GM19035 (cell line): Measurements from ENCODE around the gene RHOT1.
"Not testable (repeated sequence)": the region's sequence is repeated elsewhere in the genome, so short reads cannot be mapped to it uniquely, and the experiment has no call there.

Source experiments
- ATAC-seq: cut with Tn5 transposase; IDR thresholded peaks from one replicate; pipeline ENCODE4 v1.9.1; 2021; ENCODE audit not compliant: unreplicated experiment

RHOT1 gene

DNA sequence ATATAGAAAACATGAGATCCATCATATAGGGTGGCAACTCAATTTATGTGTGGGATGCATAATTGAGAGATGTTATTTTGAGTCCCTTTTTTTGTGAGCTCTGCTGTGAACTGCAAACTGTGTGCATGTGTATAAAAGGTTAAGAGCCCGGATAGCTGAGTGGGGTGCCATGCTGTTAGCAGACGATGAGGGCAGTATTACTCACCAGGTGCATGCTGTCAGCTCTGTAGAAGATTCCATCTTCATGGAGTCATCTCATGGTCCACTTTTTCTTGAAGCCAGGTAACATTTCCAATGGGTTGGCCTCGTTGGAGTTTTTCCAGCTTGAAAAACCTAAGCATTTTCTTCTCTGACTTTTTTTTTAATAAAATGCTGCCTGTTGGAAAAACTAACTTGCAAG is 80.3 kb downstream of the RHOT1 start:
- no peak for ATAC-seq

DNA sequence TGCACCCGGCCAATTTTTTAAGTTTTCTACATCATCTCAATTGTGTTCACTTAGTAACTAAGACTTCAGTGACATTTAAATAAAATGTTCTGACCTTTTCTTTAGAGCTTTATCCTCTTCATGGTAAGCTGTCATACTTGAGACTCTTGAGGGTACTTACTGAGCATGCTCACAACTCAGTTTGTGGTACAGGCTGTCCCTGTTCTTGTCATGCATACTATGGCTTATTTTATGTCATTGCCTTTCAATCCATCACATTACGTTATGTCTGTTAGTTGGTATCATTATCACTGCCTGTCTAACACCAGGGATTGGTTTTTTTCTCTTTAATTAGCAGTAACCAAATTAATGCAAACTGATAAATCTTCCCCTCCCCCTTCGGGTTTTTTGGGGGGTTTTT is 81.4 kb downstream of the RHOT1 start:
- ATAC-seq = no peak

DNA sequence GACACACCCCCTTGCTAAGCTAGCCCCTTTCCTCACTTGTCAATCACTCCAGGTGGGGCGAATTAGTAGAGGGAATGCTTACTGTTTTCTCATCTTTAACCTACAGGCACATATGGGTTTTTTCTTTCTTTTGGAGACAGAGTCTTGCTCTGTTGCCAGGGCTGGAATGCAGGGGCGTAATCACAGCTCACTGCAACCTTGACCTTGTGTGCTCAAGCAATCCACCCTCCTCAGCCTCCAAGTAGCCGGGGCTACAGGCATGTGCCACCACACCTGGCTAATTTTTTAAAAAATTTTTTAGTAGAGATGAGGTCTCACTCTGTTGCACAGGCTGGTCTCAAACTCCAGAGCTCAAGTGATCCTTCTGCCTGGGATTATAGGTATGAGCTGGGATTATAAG is 84.6 kb downstream of the RHOT1 start:
- no peak for ATAC-seq

DNA sequence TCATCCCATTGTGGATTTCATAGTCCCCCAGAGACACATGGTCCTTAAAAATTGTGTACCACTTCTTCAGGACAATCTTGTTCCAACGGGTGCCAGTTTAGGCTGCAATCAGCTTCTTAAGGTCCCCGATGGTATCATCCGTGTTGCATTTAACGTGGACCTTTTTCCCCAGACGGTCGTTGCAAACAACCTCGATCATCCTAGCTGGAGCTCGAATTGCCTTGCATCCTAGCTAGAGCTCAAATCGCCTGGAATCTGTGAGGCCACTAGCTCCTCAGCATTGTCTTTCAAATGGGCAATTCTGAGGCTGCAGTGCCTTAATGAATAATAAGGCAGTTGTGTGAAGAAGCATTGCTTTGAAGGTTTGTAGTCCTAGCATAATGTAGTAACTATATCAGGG is 85.6 kb downstream of the RHOT1 start:
- no peak for ATAC-seq

DNA sequence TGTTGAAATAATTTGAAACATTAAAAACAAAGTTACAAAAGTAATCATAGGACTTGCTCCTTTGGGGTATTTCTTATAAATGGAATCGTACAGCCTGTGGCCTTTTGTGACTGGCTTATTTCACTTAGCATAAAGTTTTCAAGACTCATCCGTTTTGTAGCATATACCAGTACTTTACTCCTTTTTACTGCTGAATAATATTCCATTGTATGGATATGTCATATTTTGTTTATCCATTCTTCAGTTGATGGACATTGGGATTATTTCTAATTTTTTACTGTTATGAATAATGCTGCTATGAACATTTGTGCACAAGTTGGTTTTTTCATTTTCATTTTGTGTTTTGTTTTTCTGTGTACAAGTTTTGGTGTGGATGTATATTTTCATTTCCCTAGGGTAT is 93.3 kb downstream of the RHOT1 start:
- no peak for ATAC-seq

DNA sequence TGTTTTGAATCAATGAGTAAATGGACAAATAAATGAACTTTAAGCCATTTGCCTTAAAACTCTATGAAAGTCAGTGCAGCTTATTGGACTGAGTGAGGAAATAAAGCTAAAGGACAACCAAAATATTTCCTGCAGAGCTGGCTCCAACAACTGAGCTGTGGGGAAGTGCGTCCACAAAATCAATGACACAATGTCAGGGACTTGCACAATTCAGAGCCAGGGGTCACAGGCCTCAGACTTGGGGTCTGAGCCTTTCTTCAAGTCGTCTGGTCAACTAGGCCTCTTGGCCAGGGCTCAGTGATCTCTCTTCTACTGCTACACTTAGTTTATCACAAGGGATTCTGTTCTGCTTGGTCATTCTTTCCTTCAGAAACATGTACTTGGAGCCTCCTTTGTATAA is 97.2 kb downstream of the RHOT1 start:
- no peak for ATAC-seq

DNA sequence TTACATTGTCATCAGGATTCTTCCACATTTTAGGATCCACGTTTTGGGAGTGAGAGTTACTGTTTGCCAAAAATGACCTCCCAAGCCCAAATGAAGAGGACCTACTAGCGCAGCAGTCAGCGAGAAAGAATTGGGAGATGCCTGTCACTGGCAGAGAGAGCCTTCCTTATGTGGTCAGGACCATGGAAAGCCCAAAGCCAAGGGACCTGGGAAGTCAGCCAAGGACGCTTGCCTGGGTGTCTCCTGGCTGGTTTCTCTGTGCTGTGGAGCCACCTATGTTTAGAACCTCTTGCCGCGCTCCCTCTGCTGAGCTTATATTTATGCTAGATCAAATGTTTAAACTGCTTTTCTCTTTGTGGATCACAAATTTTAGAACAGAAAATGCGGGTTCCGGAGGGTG is 98.4 kb downstream of the RHOT1 start:
- no peak for ATAC-seq

DNA sequence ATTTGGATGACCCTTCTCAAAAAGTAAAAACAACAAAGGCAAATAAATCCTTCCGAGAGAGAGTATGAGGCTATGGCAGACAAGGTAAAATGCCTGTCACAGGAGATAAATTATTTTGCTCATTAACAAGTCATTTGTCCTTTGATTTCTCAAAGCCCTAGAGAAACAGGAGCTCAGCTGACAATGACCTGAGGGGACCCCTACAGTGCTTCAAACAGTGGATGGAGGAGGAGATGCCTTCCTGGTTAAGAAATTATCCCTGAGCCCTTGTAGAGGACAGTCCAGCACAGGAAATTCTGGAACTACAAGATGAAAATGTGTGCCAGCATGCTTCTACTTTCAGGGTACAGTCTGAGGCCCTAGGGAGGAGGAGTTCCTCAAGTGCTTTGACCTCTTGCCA is 99.3 kb downstream of the RHOT1 start:
- ATAC-seq = no peak

DNA sequence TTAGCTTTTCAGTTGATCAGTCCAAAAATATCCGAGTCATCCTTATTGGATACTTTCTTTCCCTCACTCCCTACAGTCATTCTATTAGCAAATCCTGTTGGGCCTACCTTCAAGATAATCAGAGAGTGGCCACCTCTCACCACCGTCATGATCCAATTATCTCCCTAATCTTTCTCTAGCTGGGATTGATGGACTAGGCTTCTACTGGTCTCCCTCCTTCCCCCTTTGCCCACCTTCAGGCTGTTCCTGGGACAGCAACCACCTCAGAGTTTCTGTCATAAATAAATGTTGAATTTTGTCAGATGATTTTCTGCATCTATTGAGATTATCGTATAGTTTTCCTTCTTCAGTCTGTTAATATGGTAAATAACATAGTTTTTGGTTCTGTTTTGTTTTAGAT is 107.2 kb downstream of the RHOT1 start:
- ATAC-seq = no peak

DNA sequence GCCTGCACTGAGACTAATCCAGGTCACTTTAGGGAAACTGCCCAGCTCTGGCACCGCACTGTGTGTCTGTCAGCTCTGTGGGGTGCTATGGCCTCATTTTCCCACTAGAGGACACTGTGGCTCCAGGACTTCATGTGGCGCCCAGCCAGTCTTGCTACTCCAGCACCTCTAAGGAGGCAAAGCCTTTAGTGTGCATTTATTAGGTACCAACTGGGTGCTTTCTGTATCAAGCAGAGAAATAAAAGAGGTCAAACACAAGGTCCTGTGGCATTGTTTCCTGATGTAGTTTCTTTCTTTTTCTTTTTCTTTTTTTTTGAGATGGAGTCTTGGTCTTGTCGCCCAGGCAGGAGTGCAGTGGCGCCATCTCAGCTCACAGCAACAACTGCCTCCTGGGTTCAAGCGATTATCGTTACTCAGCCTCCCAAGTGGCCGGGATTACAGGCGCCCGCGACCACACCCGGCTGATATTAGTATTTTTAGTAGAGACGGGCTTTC is 110.9 kb downstream of the RHOT1 start:
- ATAC-seq = no peak

DNA sequence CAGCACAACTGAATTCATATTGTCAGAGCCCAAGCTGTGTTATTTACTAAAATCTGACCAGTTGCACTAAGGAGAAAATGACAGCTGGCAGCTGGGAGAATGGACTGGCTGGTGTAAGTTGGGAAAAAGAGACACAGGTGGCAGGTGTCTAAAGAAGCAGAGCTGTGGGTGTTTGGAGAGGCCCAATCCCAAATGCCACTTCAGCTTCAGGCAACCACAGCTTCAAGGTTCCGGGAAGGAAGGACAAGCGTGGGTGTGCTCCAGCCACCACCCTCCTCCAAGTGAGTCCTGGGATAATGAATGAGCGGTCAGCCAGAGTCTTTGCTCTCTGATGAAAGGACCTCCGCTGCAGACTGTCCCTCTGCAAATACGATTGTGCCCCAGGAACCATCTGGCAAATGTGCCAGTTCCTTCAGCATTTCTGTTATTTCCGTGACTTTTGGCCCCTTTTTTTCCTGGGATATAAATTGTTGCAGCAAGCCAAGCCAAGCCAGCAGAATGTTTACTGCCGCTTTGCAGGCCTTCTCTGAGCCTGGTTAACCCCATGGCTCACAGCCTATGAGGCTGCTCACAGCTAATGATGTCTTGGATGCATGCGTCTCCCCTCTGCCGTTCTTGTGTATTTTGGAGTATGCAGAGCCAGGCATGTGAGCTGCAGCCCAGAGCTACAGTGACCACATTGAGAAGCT is 113.9 kb downstream of the RHOT1 start:
- ATAC-seq = no peak

DNA sequence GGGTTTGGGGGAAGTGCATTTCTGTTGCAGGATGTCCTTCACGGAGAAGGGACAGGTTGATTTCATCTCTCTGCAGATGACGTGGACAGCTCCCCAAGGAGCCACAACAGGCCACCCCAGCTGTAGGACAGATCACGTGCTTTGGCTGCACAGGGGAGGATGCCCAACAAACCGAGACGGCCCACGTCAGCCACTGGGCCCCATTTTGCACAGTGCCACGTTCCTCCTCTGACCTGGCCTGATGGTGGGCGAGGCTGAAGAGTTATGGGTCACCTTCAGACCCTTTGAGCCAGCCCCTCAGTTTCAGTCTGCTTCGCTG is 114.4 kb downstream of the RHOT1 start:
- no peak for ATAC-seq

DNA sequence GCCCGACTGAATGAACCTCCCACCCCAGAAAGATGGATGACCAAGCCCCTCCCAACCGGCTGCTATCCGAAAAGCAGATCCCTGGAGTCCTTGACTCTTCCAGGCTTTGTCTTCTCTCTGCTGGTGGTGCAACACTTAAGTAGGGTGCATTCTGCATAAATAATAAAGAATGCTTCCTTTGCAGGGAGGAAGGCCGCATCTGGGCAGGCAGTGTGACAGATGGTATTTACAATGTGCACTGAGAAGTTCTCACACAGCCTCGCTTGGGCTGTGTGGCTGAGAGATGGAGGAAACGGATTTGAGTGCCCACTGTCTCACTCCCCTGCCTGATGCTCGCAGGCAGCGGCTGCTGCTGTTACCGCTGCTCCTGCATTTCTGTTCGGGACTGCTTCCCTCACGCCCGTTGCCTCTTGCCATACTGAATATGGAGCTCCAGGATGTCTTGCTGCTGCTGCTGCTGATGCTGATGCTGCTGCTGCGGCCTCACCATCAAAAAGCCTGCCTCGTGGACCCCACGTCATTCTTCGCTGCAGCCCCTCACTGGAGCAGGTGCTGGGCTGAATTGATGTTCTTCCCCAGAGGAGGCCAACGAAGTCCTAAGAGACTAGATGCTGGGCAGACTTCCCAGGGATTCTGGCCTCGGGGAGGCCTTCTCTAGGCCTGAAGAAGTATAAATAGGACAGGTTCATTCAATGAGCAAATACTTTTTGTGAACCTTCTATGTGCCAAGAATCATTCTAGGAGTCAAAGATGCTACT is 116.3 kb downstream of the RHOT1 start:
- ATAC-seq = no peak

DNA sequence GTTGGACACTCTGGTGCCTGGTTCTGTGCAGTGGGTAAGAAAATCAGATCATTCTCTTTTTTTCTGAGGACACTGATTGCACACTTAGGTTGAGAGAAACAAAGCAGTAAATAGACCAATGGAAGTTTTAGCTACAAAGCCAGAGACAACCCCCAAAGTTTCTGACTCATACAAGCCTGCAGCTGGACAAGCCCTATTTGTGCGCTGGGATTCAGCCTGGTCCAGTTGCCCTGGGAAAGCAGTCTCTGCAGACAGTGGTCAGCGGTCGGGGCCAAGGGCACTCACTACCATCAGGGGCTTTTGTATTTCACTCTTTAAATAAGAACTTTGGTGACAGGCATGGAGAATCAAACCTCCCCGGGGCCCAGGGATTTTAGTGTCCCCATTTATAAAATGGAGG is 117.3 kb downstream of the RHOT1 start:
- ATAC-seq = no peak

DNA sequence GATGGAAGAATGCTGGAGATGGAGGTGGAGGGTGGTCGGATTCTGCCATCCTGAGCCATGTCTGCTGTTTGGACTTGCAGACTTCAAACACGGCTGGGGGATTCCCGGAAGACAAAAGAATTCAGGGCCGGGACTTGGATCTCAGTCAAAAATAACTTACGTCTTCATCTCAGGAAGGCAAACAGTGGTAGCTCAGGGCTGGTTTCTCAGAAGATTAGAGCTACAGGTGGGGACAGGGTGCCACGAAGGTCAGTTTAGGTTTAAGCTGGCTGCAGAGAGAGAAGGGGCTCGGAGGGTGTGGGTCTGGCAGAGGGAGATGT is 119.1 kb downstream of the RHOT1 start:
- no peak for ATAC-seq

DNA sequence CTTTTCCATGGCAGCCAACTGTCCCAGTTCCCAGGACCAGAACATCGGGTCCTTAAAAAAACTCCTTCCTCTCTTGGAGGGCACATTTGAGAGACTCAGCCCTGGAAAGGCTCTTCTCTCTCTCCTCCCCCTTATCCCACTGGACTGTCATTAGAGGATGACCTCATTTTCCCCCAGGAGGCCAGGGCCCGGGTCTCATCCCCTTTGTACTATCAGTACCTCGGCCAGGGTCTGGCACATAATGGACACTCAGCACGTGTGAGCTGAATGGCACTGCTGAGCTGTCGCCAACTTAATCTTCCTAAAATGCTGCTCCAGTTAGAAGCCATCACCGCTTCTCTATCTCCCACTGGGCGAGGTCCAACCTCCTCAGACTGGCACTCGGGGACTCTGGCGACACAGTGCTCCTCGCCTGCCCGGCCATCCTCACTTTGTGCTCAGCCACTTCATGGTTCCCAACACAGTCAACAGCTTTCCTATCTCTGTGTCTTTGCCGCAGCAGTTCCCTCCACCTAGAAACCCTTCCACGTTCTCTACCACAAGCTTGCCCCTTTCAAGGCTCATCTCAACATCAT is 119.7 kb downstream of the RHOT1 start:
- no peak for ATAC-seq

DNA sequence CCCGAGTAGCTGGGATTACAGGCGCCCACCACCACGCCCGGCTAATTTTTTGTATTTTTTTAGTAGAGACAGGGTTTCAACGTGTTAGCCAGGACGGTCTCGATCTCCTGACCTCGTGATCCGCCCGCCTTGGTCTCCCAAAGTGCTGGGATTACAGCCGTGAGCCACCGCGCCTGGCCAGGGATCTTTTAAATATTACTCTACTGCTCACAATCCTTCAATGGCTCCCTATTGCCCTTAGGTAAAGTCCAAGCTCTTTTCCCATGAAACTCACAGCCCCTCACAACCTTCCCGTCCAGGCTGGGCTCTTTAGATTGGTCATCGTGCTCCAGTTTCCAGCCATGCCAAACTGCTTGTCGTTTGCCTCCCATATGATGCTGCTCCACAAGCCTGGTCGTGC is 121.2 kb downstream of the RHOT1 start:
- ATAC-seq = not testable (repeated sequence)

DNA sequence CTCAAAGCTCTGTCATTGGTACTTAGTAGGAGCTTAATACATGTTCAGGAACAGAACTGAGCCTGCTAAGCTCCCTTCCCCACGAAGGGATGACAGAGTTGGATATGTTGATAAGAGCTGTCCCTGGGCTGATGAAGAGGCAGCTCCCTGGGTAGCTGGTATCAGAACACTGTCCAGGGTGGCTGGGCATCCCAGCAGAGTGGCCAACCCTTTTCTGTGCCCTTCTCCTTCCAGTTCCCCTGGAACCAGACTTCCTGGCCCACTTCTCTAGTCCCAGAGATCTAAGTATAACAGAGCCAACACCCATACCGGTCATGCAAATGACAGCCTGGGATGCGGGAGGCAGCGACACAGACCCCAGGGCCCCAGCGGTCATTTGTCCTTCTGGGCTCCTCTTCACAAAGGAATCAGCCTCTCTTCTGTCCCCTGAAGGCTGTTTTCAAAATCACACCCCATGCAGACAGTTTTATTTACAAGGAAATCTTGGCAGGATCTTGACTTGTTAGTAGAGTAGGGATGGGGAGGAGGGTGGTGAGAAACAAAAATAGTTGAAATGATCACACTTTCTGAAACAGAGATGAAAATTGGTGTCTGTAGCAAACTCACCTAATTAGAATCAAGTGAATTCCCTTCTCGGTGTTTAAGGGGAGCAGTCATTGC is 122.0 kb downstream of the RHOT1 start:
- ATAC-seq = no peak

DNA sequence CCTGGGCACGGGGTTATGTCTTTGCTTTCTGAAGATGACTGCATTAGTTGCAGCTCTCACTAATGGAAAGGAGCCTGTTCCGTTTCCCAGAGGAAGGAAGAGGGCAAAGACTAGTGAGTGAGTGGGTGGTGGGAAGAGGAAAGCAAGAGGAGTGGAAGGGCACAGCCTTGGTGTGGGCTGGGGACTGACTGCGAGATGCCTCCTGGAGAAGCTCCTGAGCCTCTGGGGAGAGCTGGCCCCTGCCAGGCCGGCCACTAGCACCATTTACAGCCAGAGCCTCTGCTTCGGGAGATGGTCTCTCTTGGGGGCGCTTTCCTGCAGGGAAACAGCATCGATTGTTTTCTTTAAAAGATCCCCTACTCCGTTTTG is 122.5 kb downstream of the RHOT1 start:
- ATAC-seq = no peak

DNA sequence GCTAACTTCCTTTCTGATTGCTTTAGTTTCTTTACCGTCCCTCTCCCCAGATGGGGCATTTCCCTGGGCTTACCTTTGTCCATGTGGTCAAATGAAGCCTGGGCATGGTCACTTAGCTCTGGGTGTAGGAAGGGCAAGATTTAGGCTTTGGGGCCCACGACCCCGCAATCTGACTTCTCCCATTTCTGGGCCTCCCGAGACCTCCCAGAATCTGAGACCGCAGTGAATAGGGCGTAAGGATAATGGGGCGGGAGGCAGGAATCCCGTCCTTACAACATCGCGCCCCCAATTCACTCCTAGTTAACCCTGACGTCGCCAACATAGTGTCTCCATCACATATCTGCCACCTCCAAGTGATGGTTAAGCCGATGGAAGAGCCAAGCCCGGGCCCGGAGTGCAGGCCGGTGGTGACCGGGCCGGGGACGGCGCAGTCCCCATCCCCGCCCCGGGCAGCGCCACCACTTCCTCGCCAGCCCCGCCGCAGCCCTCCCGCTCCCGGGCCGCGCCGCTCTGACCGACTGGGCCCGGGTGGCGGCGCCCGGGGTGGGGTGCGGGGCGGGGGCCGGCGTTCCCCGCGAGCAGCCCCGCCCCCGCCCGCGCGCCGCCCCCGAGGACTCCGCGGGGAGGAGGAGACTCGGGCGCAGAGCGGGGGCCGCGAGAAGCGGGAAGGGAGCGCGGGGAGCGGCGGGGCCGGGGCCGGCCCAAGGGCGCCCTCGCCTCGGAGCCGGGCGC is 123.1 kb downstream of the RHOT1 start, which contains the start of gene RHBDL3:
RHBDL3 (plus strand) TSS at position 641 of the 732 bp plus-strand sequence. CDS start 358 bp downstream, outside the sequence.
- ATAC-seq = no peak

DNA sequence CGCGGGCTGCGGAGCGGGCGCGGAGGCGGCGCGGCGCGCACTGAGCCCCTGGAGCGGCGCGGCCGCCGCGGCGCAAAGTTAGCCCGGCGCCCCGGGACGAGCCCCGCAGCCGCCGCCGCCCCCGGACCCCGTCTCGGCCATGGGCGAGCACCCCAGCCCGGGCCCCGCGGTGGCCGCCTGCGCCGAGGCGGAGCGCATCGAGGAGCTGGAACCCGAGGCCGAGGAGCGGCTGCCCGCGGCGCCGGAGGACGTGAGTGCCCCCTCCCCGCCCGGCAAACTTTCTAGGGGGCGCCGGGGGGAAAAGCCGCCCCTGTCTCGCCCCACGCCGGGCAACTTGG is 123.7 kb downstream of the RHOT1 start:
- ATAC-seq = no peak
